ENCODE data around the gene PCYT1B.
A peak's percentile ranks its signal among the peaks of the same experiment; 100 is the strongest.

PCYT1B gene

DNA sequence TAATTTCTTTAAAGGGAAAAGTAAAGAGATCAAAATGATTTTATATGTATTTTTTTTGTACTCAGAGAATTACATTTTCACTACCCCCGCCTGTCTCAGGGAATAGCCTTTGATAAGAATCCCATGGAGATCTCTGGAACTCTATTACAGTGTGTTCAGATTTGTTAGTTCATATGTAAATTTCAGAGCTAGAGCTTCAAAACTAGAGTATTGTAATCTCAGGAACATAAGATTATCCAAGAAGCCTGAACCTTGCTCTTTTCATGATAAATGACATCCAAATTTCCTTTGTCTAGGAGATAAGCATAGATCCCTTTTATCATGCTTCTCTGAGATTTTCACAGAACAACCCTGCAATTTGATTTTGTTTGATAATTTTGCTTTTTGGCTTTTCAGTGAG is 99.2 kb downstream of the PCYT1B start:
- no peak overlapping the region for H3K4me3 Mint-ChIP-seq
- H3K4me1 Mint-ChIP-seq, result peaks cover 8% of the 10 kb centered on the region
- no peak overlapping the region for H3K27ac Mint-ChIP-seq
- H3K27me3 Mint-ChIP-seq (ENCODE audit: low read depth), result peaks cover 3% of the 10 kb centered on the region
- H3K9me3 Mint-ChIP-seq, result no peaks in the 10 kb centered on the region
- TF ChIP-seq, protein P1, sequence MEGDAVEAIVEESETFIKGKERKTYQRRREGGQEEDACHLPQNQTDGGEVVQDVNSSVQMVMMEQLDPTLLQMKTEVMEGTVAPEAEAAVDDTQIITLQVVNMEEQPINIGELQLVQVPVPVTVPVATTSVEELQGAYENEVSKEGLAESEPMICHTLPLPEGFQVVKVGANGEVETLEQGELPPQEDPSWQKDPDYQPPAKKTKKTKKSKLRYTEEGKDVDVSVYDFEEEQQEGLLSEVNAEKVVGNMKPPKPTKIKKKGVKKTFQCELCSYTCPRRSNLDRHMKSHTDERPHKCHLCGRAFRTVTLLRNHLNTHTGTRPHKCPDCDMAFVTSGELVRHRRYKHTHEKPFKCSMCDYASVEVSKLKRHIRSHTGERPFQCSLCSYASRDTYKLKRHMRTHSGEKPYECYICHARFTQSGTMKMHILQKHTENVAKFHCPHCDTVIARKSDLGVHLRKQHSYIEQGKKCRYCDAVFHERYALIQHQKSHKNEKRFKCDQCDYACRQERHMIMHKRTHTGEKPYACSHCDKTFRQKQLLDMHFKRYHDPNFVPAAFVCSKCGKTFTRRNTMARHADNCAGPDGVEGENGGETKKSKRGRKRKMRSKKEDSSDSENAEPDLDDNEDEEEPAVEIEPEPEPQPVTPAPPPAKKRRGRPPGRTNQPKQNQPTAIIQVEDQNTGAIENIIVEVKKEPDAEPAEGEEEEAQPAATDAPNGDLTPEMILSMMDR (IDR thresholded peaks at IDR 0.05; ENCODE audit: unreplicated experiment in 3 of 3), result no peak
- peaks cover 6% of the 10 kb centered on the region for H3K36me3 Mint-ChIP-seq (ENCODE audit: low read depth)

DNA sequence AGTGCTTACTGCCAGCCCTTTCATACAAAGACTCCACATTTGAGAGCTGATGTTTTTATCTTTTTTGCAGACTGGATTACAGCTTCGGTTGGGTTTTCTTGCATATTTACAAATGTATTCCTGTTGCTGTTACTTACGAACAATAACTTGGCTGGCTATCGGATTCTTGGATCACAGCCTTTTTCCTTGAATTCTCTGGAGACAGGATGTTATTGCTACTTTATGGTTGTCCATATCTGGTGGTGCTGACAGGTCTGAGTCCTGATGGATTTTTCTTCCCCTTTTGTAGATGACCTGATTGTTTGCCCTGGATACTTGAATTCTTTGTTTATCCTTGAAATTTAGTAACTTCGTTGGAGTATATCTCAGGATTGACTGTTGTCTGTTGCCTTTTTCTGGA is 104.4 kb downstream of the PCYT1B start:
- peaks cover 3% of the 10 kb centered on the region for H3K27me3 Mint-ChIP-seq (ENCODE audit: low read depth)

DNA sequence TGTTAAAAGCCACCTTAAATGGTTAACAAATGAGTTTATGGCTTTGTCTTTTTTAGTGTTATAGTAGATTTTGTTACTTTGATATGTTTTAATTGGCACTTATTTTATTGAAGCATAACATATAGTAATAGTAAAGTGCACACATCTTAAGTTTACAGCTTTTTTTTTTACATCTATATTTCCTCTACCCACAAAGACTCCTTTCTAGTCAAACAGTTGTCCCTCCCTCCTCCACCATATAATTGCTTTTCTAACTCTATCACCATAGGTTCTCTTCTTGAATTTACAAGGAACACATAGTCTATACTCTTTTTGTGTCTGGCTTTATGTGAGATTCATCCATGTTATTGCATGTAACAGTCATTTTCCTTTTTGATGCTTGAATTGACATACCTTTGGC is 110.6 kb downstream of the PCYT1B start:
- Mint-ChIP-seq H3K9me3 (no peaks in the 10 kb centered on the region), H3K27me3 (ENCODE audit: low read depth) (no peaks in the 10 kb centered on the region), H3K36me3 (ENCODE audit: low read depth) (peaks cover 35% of the 10 kb centered on the region), H3K4me3 (no peak overlapping the region), H3K4me1 (no peaks in the 10 kb centered on the region), H3K27ac (no peak overlapping the region)
- TF ChIP-seq, protein P1 (IDR thresholded peaks at IDR 0.05; ENCODE audit: unreplicated experiment in 3 of 3), result no peak

More for the DNA sequence above, 104.4 kb downstream of the PCYT1B start:
- Mint-ChIP-seq H3K4me3 (no peak overlapping the region), H3K36me3 (ENCODE audit: low read depth) (peaks cover 16% of the 10 kb centered on the region), H3K4me1 (peaks cover 15% of the 10 kb centered on the region), H3K9me3 (no peaks in the 10 kb centered on the region), H3K27ac (peak overlapping the region in 1 of 3 experiments; percentile 64)
- TF ChIP-seq, protein P1 (IDR thresholded peaks at IDR 0.05; ENCODE audit: unreplicated experiment in 3 of 3), result no peak

DNA sequence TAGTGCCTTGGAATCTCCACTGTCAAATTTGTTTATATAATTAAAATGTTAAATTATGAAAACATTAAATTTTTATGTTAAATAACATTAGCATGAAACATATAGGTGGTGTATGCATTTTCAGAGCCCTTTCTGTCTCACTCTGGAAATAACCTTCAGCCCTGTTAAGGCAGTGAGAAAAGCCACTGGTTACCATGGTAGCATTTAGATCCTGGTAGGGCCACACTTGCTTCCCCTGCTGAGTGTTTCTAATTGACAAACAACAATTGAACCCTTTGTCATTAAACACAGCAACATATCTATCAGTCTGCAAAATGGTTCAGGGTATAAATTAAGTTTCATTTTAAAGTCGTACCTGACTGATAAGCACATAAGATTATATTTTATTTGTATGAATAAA is 118.5 kb downstream of the PCYT1B start:
- Mint-ChIP-seq H3K27me3 (ENCODE audit: low read depth) (no peaks in the 10 kb centered on the region), H3K4me1 (peaks cover 5% of the 10 kb centered on the region), H3K36me3 (ENCODE audit: low read depth) (peaks cover 42% of the 10 kb centered on the region), H3K9me3 (no peaks in the 10 kb centered on the region), H3K27ac (peak overlapping the region in 1 of 3 experiments; percentile 74), H3K4me3 (no peak overlapping the region)
- TF ChIP-seq, protein P1 (IDR thresholded peaks at IDR 0.05; ENCODE audit: unreplicated experiment in 3 of 3), result no peak

DNA sequence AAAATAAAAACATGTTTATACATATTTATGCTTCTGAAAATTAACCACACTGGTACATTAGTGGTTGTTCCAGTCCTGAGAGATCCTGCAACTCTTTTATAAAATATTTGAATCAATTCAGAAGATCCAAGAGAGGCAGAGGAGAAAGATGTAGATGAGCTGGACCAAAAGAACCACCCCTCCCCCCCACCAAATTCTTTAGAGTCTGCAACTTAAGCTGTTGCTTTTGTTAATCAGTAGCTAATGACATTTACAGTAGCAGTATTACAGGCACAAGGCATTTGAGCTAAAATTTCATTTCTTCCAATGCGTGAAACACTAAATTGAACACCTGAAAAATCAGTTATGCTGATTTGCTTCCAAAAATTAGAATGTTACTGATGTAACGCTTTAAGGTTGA is 120.5 kb downstream of the PCYT1B start:
- Mint-ChIP-seq H3K36me3 (ENCODE audit: low read depth) (peaks cover 42% of the 10 kb centered on the region), H3K4me1 (peaks cover 5% of the 10 kb centered on the region), H3K9me3 (no peaks in the 10 kb centered on the region), H3K27ac (peak overlapping the region in 1 of 3 experiments; percentile 22), H3K27me3 (ENCODE audit: low read depth) (no peaks in the 10 kb centered on the region), H3K4me3 (no peak overlapping the region)
- TF ChIP-seq, protein P1 (IDR thresholded peaks at IDR 0.05; ENCODE audit: unreplicated experiment in 3 of 3), result no peak

DNA sequence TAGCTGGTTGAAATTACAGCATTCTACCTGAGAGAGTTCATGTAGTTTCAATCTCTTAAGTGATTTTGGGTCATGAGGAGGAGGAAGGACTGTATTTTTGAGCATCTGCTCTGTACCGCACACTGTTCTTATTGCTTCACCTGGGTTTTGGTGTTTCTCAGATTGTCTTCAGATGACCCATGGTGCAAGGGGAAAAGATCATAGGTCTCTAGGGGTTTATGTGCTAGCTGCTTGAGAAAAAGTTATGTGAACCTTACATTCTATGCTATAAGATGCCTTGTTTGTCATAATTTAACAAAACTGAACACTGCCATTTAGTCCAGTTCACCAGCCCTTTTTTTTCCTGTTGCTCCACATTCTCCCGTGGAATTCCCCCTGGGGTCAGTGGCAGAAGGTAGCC is 121.7 kb downstream of the PCYT1B start:
- no peak overlapping the region for H3K27ac Mint-ChIP-seq
- H3K4me1 Mint-ChIP-seq, result peaks cover 5% of the 10 kb centered on the region
- H3K36me3 Mint-ChIP-seq (ENCODE audit: low read depth), result peaks cover 43% of the 10 kb centered on the region
- TF ChIP-seq, protein P1 (IDR thresholded peaks at IDR 0.05; ENCODE audit: unreplicated experiment in 3 of 3), result no peak
- H3K9me3 Mint-ChIP-seq, result no peaks in the 10 kb centered on the region
- H3K4me3 Mint-ChIP-seq, result no peak overlapping the region
- no peaks in the 10 kb centered on the region for H3K27me3 Mint-ChIP-seq (ENCODE audit: low read depth)

Measured in nephron (organoid).